ENCODE results near the gene KLHL5.
"Not testable (repeated sequence)": the region's sequence is repeated elsewhere in the genome, so short reads cannot be mapped to it uniquely, and the experiment has no call there.

Gene KLHL5

DNA sequence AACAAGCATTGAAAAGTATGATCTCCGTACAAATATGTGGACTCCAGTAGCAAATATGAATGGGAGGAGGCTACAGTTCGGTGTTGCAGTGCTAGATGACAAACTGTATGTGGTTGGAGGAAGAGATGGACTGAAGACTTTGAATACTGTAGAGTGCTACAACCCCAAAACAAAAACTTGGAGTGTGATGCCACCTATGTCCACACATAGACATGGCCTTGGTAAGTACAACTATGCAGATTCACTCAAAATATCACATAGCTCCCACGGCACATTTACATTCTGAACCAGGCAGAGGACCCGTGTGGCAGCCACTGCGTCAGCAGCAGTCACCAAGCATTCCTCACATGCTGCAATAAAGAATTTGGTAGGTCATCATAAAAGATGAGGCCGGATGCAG lies 41.3 kb downstream of the KLHL5 start:
- no peak for DNase-seq (ENCODE audit: low read depth, low spot score)

- no peak for DNase-seq (ENCODE audit: low read depth, low spot score)
Measured at GRCh38 chr4:39104255-39104654, 42.2 kb downstream of the KLHL5 start.

DNA sequence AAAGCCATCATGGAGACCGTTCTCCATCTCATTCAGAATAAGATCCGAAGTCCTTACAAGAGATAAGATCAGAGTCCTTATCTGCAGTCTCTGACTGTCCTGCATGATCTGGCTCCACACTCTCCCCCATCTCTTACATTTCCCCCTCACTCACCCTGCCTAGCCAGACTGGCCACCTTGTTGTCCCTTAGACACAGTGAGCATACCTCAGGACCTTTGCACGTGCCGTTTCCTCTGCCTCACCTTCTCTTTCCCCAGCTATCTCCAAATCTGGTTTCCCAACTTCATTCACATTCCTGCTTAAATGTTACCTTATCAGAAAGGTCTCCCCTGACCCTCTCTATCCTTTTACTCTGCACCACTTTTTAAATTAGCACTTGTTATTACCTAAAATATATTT lies 44.0 kb downstream of the KLHL5 start:
- DNase-seq (ENCODE audit: low read depth, low spot score): no peak

GRCh38 chr4:39114436-39114835 lies 52.4 kb downstream of the KLHL5 start:
- no peak for DNase-seq (ENCODE audit: low read depth, low spot score)

GRCh38 chr4:39118034-39118658 lies 56.1 kb downstream of the KLHL5 start:
- no peak for DNase-seq (ENCODE audit: low read depth, low spot score)

DNA sequence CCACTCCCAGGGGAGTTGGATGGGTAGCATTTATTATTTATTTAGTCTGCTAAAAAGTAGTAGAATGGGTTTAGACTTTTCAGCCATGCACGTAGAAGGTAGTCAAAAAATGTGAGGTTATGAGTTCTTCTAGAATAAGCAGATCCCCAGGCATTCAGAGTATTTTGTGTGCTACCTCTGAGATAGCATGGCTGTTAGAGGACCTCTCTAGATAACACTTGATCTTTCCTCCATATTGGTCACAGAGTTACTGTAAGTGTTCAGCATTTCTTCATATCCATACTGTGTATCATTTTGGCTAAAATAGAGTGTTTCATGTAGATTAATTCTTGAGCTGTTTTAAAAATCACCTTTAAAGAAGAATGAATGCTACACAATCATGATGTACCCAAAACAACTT lies 58.4 kb downstream of the KLHL5 start:
- no peak for DNase-seq (ENCODE audit: low read depth, low spot score)

DNA sequence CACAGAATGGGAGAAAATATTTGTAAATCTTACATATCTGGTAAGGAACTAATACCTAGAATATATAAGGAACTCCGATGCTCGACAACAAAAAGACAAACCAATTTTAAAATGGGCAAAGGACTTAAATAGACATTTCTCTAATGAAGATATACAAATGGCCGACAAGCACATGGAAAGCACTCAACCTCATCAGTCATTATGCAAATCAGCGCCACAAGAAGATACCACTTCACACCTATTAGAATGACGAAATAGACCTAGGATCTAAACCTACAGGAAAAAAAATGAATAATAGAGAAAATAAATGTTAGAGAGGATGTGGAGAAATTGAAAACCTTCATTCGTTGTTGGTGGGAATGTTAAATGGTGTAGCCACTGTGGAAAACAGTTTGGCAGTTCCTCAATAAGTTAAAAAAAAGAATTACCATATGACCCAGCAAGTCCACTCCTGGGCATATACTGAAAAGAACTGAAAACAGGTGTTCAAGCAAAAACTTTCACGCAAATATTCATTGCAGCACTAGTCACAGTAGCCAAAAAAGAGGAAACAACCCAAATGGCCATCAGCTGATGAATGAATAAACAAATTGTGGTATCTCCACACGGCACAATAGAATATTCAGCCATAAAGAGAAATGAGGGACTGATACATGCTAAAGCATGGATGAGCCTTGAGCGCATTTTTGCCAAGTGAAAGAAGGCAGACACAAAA lies 63.0 kb downstream of the KLHL5 start:
- no peak for DNase-seq (ENCODE audit: low read depth, low spot score)

- DNase-seq (ENCODE audit: low read depth, low spot score): no peak
Measured at GRCh38 chr4:39125600-39125985, 63.6 kb downstream of the KLHL5 start.

- DNase-seq (ENCODE audit: low read depth, low spot score): no peak
Measured at GRCh38 chr4:39126256-39127095, 64.4 kb downstream of the KLHL5 start.

DNA sequence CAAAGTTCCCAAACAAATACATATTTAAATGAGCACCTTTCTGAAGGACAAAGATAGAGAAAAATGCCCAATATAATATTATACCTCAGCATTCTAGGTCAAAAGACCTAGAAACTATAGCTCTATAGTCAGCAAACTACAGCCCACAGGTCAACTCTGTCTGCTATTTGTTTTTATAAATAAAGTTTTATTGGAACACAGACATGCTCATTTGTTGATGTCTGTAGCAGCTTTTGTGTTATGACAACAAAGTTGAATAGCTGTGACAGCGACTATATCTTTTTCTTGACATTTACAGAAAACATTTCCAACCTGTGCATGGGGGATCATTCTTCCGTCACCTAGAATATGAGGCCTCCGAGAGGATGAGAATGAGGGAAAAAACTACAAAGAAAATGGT lies 71.6 kb downstream of the KLHL5 start:
- DNase-seq (ENCODE audit: low read depth, low spot score): no peak

DNA sequence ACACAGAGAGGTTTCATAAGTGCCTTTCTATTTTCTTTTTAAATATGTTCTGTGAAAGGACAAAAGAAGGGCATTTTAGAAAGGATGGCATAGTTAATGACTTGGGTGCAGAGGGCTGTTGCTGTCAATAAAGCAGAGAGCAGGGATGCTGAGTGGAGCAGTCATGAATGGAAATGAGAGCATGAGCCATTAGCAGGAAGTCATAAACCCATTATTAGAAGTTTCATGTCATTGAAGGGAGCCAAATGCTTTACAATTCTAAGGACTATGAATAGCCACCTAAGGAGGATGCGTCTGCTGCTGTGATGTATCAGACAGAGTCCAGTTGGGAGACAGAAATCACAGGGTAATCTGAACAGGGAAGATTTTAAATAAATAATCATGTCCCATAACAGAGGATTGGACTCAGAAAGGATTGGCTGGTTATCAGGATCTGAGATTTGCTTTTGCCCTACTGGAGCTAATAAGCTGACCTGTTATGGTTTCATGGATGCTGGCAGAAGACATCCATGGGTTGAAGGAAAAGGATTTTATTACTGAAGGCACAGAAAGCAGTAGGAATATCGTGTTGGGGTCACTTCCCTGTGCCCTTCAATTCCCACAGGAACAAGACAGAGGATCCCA lies 72.8 kb downstream of the KLHL5 start:
- DNase-seq (ENCODE audit: low read depth, low spot score): no peak

DNA sequence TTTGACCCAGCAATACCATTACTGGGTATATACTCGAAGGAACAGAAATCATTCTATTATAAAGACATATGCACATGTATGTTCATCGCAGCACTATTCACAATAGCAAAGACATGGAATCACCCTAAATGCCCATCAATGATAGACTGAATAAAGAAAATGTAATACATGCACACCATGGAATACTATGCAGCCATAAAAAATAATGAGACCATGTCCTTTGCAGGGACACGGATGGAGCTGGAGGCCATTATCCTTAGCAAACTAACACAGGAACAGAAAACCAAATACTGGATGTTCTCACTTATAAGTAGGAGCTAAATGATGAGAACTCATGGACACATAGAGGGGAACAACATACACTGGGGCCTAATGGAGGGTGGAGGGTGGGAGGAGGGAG lies 76.2 kb downstream of the KLHL5 start:
- DNase-seq (ENCODE audit: low read depth, low spot score): not testable (repeated sequence)

DNA sequence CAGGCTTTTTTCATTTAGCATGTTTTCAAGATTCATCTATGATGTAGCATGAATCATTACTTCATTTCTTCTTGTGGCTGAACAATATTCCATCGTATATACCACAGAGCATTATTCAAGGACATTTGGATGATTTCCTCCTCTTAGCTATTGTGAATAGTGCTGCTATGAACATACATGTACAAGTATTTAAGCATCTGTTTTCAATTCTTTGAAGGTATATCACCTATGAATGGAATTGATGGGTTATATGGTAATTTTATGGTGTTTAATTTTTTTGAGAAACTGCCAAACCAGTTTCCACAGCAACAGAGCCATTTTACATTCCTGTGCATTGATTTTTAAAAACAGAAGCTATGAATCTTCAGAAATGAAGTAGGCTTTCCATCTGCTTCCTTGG lies 84.2 kb downstream of the KLHL5 start:
- no peak for DNase-seq (ENCODE audit: low read depth, low spot score)

GRCh38 chr4:39154009-39154408 lies 92.0 kb downstream of the KLHL5 start:
- no peak for DNase-seq (ENCODE audit: low read depth, low spot score)

DNA sequence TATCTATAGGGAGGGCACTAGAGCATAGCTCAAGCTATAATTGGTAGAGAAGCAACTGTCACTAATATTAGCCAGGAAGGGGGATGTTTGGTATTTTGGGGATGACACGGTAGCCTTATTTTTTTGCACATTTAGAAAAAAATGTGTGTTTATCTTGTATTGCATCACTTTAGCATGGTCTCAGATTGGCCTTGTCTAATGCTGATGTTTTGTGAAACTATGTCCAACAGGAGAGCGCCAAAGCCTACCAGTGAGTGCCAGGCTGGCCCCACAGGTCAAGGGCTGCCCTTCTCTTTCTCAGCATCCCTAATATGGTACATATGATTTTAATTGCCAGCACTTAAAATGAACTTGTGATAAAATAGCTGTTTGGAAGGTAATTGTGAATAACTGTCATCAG lies 95.5 kb downstream of the KLHL5 start:
- DNase-seq (ENCODE audit: low read depth, low spot score): no peak

DNA sequence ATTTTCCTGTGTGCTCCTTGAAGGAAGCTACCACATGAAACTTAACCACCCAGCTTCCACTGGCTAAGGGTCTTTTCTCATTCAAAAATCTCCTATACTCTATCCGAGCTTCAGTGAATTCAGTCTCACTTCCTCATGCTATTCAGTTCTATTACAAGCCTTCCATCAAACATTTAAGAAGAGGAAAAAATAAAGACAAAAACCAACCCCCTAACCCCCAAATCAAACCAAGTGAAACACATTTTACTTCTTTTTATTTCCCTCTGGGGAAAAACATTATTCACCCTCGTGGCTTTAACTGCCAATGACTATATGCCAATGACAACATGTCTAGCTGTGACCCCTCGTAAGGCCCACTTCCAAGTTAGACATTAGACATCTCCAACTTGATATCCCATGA lies 104.1 kb downstream of the KLHL5 start:
- DNase-seq (ENCODE audit: low read depth, low spot score): no peak

DNA sequence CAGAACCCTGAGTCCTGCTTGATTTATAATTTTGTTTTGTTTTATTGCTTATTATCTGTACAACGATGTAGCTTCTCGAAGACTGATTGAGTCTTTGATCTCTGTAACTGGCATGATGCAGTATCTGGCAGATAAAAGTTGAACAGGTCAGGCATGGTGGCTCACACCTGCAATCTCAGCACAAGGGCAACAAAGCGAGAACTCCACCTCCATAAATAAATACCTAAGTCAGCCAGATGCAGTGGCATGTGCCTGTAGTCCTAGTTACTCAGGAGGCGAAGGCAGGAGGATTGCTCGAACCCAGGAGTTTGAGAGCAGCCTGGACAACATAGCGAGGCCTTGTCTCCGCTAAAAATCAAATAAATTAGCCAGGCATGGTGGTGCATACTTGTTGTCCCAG lies 104.6 kb downstream of the KLHL5 start:
- DNase-seq (ENCODE audit: low read depth, low spot score): no peak

DNA sequence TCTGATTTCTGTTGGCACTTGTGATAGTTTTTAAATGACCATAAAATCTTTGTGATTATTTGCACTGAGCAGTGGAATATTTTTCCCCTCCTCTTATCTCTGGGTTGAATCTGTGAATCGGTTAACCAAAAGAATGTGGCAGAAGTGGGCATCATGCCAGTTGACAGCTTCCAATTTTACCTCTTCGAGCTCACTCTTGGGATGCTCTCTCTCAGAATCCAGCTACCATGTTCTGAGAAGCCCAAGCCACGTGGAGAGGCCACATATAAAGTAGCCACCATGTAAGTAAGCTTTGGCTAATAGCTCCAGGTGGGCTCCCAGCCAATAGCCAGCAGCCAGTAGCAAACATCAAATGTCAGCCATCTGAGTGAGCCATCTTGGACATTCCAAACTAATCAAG lies 107.4 kb downstream of the KLHL5 start:
- no peak for DNase-seq (ENCODE audit: low read depth, low spot score)

DNA sequence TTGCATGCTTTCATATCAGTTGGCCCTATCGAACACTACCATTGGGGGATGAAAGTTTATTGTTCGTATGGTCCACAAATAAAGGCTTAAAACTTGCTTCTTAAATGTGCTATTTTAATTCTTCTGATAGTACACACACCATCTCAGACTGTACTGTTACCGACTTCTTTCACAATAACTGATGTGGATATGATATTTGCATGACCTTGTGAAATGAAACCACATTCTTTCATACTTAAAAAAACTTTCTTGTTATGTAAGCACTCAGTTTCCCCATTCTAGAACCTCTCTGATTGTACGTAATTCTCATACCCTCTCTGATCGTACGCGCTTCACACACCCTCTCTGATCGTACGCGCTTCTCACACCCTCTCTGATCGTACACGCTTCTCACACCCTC lies 108.3 kb downstream of the KLHL5 start:
- DNase-seq (ENCODE audit: low read depth, low spot score): no peak
